Stimulated activated CD4-positive, alpha-beta T cell treated with anti-CD3 and anti-CD28 coated beads, Interleukin-4, amount 100 ng/mL, for 4 hours (primary cell): ENCODE data around the gene PREPL.
"Not testable (repeated sequence)": the region's sequence is repeated elsewhere in the genome, so short reads cannot be mapped to it uniquely, and the experiment has no call there.

Experiments
- DNase-seq, 2 experiments: peaks; one replicate each; pipeline ENCODE4 v3.0.0-alpha.2; 2020

PREPL gene

GRCh38 chr2:44347526-44347925 is 13.8 kb downstream of the PREPL start:
- no peak for DNase-seq

GRCh38 chr2:44342854-44343253 is 18.4 kb downstream of the PREPL start:
- DNase-seq, result peak in 1 of 2 experiments; percentile 4

GRCh38 chr2:44335806-44336538 is 25.3 kb downstream of the PREPL start:
- DNase-seq, result no peak

GRCh38 chr2:44333994-44334393 is 27.3 kb downstream of the PREPL start:
- DNase-seq, result no peak

- DNase-seq, result no peak
Observed at GRCh38 chr2:44330801-44331200, 30.5 kb downstream of the PREPL start.

- no peak for DNase-seq
Observed at GRCh38 chr2:44329343-44329742, 32.0 kb downstream of the PREPL start.

- DNase-seq, result no peak
Observed at GRCh38 chr2:44328750-44329149, 32.5 kb downstream of the PREPL start.

- DNase-seq, result no peak
Observed at GRCh38 chr2:44326548-44327264, 34.6 kb downstream of the PREPL start.

GRCh38 chr2:44325897-44326296 is 35.4 kb downstream of the PREPL start:
- no peak for DNase-seq

GRCh38 chr2:44324971-44325426 is 36.3 kb downstream of the PREPL start:
- DNase-seq, result no peak

- no peak for DNase-seq
Observed at GRCh38 chr2:44321360-44321759, 39.9 kb downstream of the PREPL start.

GRCh38 chr2:44320832-44321231 is 40.5 kb downstream of the PREPL start:
- no peak for DNase-seq

- DNase-seq, result no peak
Observed at GRCh38 chr2:44315945-44316344, 45.3 kb downstream of the PREPL start.

GRCh38 chr2:44314362-44314761 is 46.9 kb downstream of the PREPL start:
- no peak for DNase-seq

- no peak for DNase-seq
Observed at GRCh38 chr2:44310287-44310686, 51.0 kb downstream of the PREPL start.

GRCh38 chr2:44305882-44306281 is 55.4 kb downstream of the PREPL start:
- DNase-seq, result no peak

- no peak for DNase-seq
Observed at GRCh38 chr2:44304258-44304657, 57.0 kb downstream of the PREPL start.

GRCh38 chr2:44303766-44304165 is 57.5 kb downstream of the PREPL start:
- DNase-seq, result not testable (repeated sequence)

- no peak for DNase-seq
Observed at GRCh38 chr2:44301111-44301510, 60.2 kb downstream of the PREPL start.

- no peak for DNase-seq
Observed at GRCh38 chr2:44299635-44300034, 61.7 kb downstream of the PREPL start.

- no peak for DNase-seq
Observed at GRCh38 chr2:44297431-44297830, 63.9 kb downstream of the PREPL start.

GRCh38 chr2:44296653-44297052 is 64.6 kb downstream of the PREPL start:
- no peak for DNase-seq

GRCh38 chr2:44295633-44296359 is 65.5 kb downstream of the PREPL start:
- DNase-seq, result no peak

GRCh38 chr2:44295113-44295512 is 66.2 kb downstream of the PREPL start:
- DNase-seq, result no peak
